Measurements from ENCODE around the gene HAUS6. TPM values are rescaled to one million over a fixed set of nuclear protein-coding genes. Genes with fewer than 3 reads are reported as not detected.

Gene HAUS6
- total and polyA plus RNA-seq, 2 of the 13 experiments (the other 11 are each of a cell fraction or from before 2014, with no cell fraction given) = 9.8 to 31.1 TPM

GRCh38 chr9:19151425-19152159, 48.9 kb upstream of the HAUS6 start (continued):
- TF ChIP-seq ZNF784 (CRISPR knock-in tag; IDR thresholded peaks at IDR 0.05; ENCODE audit: borderline replicate concordance) = no peak
- TF ChIP-seq TFDP2 (CRISPR knock-in tag; IDR thresholded peaks at IDR 0.05) = no peak
- TF ChIP-seq ZSCAN20 (CRISPR knock-in tag; IDR thresholded peaks at IDR 0.05; ENCODE audit: borderline replicate concordance) = no peak
- TF ChIP-seq SMARCC2 (IDR thresholded peaks at IDR 0.05) = no peak
- TF ChIP-seq ZBTB34 (CRISPR knock-in tag; IDR thresholded peaks at IDR 0.05) = peak; percentile 64; the same call in 1 of the 2 replicates
- no peak for TF ChIP-seq ZNF639 (CRISPR knock-in tag; conservative IDR thresholded peaks at IDR 0.05)
- peak; percentile 61 for TF ChIP-seq ZNF781 (CRISPR knock-in tag; IDR thresholded peaks at IDR 0.05; ENCODE audit: borderline replicate concordance, not compliant biosample characterization)
- peak; percentile 75; the same call in 1 of the 2 replicates for TF ChIP-seq ZNF772 (CRISPR knock-in tag; IDR thresholded peaks at IDR 0.05)
- TF ChIP-seq ZBTB38 (CRISPR knock-in tag; IDR thresholded peaks at IDR 0.05) = no peak
- no peak for TF ChIP-seq TBP (CRISPR knock-in tag; IDR thresholded peaks at IDR 0.05)
- peak in 1 of 2 experiments; percentile 20; a peak in 2 of 4 replicates for TF ChIP-seq MAFK (conservative IDR thresholded peaks at IDR 0.05 in 1 of 2, IDR thresholded peaks at IDR 0.05 in 1 of 2; ENCODE audit: low read length in 2 of 2)
- TF ChIP-seq MED1 (CRISPR knock-in tag; IDR thresholded peaks at IDR 0.05) = peak; percentile 97
- TF ChIP-seq DNMT3B (CRISPR knock-in tag; conservative IDR thresholded peaks at IDR 0.05) = 0 out of 2 replicates have a peak, but pooled peaks have one; percentile 45
- peak; percentile 58 for TF ChIP-seq NCOA1 (CRISPR knock-in tag; IDR thresholded peaks at IDR 0.05)
- TF ChIP-seq GABPA (IDR thresholded peaks at IDR 0.05; ENCODE audit: low read depth, low read length) = no peak
- TF ChIP-seq GABPA (CRISPR knock-in tag; IDR thresholded peaks at IDR 0.05; ENCODE audit: low read depth) = peak; percentile 62
- no peak for TF ChIP-seq ZNF512 (CRISPR knock-in tag; IDR thresholded peaks at IDR 0.05)
- TF ChIP-seq TBX2 (CRISPR knock-in tag; IDR thresholded peaks at IDR 0.05; ENCODE audit: borderline replicate concordance) = peak; percentile 76; the same call in 1 of the 2 replicates
- no peak for TF ChIP-seq CREB1 (IDR thresholded peaks at IDR 0.05)
- TF ChIP-seq CREB1 (CRISPR knock-in tag; IDR thresholded peaks at IDR 0.05) = peak; percentile 86
- no peak for TF ChIP-seq CCAR2 (optimal IDR thresholded peaks at IDR 0.05; ENCODE audit: low read depth, low read length)
- TF ChIP-seq TOE1 (CRISPR knock-in tag; IDR thresholded peaks at IDR 0.05) = no peak; the same call in 1 of the 2 replicates
- peak; percentile 51; the same call in 1 of the 2 replicates for TF ChIP-seq DMAP1 (CRISPR knock-in tag; IDR thresholded peaks at IDR 0.05)
- TF ChIP-seq ZBTB1 (CRISPR knock-in tag; IDR thresholded peaks at IDR 0.05; ENCODE audit: borderline replicate concordance) = no peak
- TF ChIP-seq ZNF619 (CRISPR knock-in tag; IDR thresholded peaks at IDR 0.05) = no peak

Measured in HepG2 (cell line).